K562 (cell line): ENCODE results near the gene HCFC1R1. TPM values are rescaled to one million over a fixed set of nuclear protein-coding genes. Genes with fewer than 3 reads are reported as not detected.

Experiments
- ATAC-seq: fragments of 200-7000 bp; cut with Tn5 transposase; 3 replicates; pipeline ENCODE4 v1.9.1; 2020; ENCODE audit warnings: moderate library complexity
- BruUV-seq: library from RNA; stranded (reverse); fragments of 400-500 nt; replicated peaks from 2 replicates; lab custom pipeline; 2021; lab: Mats Ljungman, UMichigan
- CTCF ChIA-PET: fragments of 300-600 bp; formaldehyde crosslinking; extraction: SDS; loops from one replicate; lab custom pipeline; 2021; ENCODE audit warnings: low intra/inter-chr PET ratio; lab: Yijun Ruan, JAX
- POLR2A ChIA-PET: fragments of 300-600, 350-650 bp; sonication (Branson Sonifier 250); formaldehyde crosslinking; extraction: SDS; loops from one replicate; lab custom pipeline; 2021; ENCODE audit warnings: antibody characterized with exemption, inconsistent platforms; lab: Yijun Ruan, JAX
- DNase-seq, 4 experiments: peaks; one replicate each; pipeline versions ENCODE4 v3.0.0 to v3.0.0-alpha.2; 2011 to 2018; ENCODE audit warnings: low spot score in 3 of 4, mixed read lengths in 3 of 4; ENCODE audit errors: extremely low read depth in 1 of 4
- FAIRE-seq: peaks from 2 replicates; lab custom pipeline; 2011; peaks lifted over from hg19 to GRCh38; lab: Jason Lieb, UNC
- H2AFZ ChIP-seq: 2 replicates; pipeline ENCODE4 v1.6.0; 2011; ENCODE audit warnings: low read depth, low read length, control low read depth, inconsistent platforms
- H3K27ac ChIP-seq: fragments of 200-600 bp; 3 replicates; pipeline ENCODE4 v1.8.0; 2011; ENCODE audit warnings: low read depth, mild to moderate bottlenecking, control low read depth, inconsistent platforms, low read length, moderate library complexity, mixed read lengths; ENCODE audit errors: extremely low read depth
- H3K27me3 ChIP-seq, 2 experiments: fragments of 300-600 bp in 1 of 2; 2 replicates in 1 of 2; 3 replicates in 1 of 2; pipeline versions ENCODE4 v1.6.0 to v1.8.0; 2011; ENCODE audit warnings: inconsistent platforms in 2 of 2, low read length in 2 of 2, mild to moderate bottlenecking in 1 of 2, mixed read lengths in 1 of 2, moderate library complexity in 1 of 2; ENCODE audit not compliant: control insufficient read depth in 2 of 2, insufficient read depth in 2 of 2
- H3K36me3 ChIP-seq: fragments of 300-600 bp; 3 replicates; pipeline ENCODE4 v1.8.0; 2011; ENCODE audit warnings: mild to moderate bottlenecking, low read length, inconsistent platforms; ENCODE audit not compliant: control insufficient read depth, insufficient read depth
- H3K4me1 ChIP-seq, 2 experiments: fragments of 200-600 bp in 1 of 2; replicated peaks in 1 of 2; 2 replicates in 1 of 2; 3 replicates in 1 of 2; pipeline versions ENCODE4 v1.5.1 to v1.8.0; 2011; ENCODE audit warnings: inconsistent platforms in 2 of 2, low read length in 2 of 2, mild to moderate bottlenecking in 1 of 2, mixed read lengths in 1 of 2, moderate library complexity in 1 of 2; ENCODE audit not compliant: control insufficient read depth in 2 of 2, insufficient read depth in 2 of 2
- H3K4me2 ChIP-seq: 2 replicates; pipeline ENCODE4 v1.6.1; 2011; ENCODE audit warnings: low read length, control low read depth, inconsistent platforms, mixed read lengths; ENCODE audit not compliant: insufficient read depth
- H3K4me3 ChIP-seq: fragments of 200-600 bp; sonication (generic), shearing (Covaris generic); 2 replicates; pipeline ENCODE4 v1.5.1; 2016; ENCODE audit warnings: control low read depth, inconsistent platforms
- H3K79me2 ChIP-seq: fragments of 200-600 bp; 3 replicates; pipeline ENCODE4 v1.8.0; 2011; ENCODE audit warnings: low read length, inconsistent platforms; ENCODE audit not compliant: control insufficient read depth, insufficient read depth
- H3K9ac ChIP-seq, 2 experiments: 2 replicates each; pipeline versions ENCODE4 v1.6.0 to v1.6.1; 2011; ENCODE audit warnings: low read depth in 2 of 2, low read length in 2 of 2, control low read depth in 1 of 2, inconsistent platforms in 1 of 2, mild to moderate bottlenecking in 1 of 2, mixed read lengths in 1 of 2; ENCODE audit not compliant: insufficient read depth in 1 of 2
- H3K9me1 ChIP-seq: one replicate; pipeline ENCODE4 v1.6.0; 2011; ENCODE audit warnings: inconsistent platforms, mild to moderate bottlenecking, low read length, moderate library complexity; ENCODE audit not compliant: control insufficient read depth, insufficient read depth
- H3K9me3 ChIP-seq: replicated peaks from 2 replicates; pipeline ENCODE4 v1.5.1; 2011; ENCODE audit warnings: low read depth, low read length, inconsistent platforms; ENCODE audit not compliant: control insufficient read depth, insufficient read depth
- H4K20me1 ChIP-seq: replicated peaks from 2 replicates; pipeline ENCODE4 v1.6.1; 2011; ENCODE audit warnings: low read length, inconsistent platforms, mixed read lengths; ENCODE audit not compliant: control insufficient read depth, insufficient read depth
- ESRRB ChIP-seq: fragments of 250-450 bp; sonication (Bioruptor Pico); IDR thresholded peaks from 2 replicates; pipeline ENCODE4 v1.5.0; 2020; ENCODE audit warnings: mild to moderate bottlenecking, moderate library complexity, borderline replicate concordance
- FIP1L1 ChIP-seq: fragments of 200-400 bp; formaldehyde crosslinking; IDR thresholded peaks from 2 replicates; pipeline ENCODE4 v1.6.1; 2018; ENCODE audit warnings: mild to moderate bottlenecking, low read depth, low read length; ENCODE audit not compliant: poor library complexity, severe bottlenecking
- FOXK1 ChIP-seq: sonication (generic); formaldehyde crosslinking; IDR thresholded peaks from 2 replicates; pipeline ENCODE4 v1.8.0; 2022; ENCODE audit warnings: missing genetic modification reagents, mild to moderate bottlenecking, borderline replicate concordance
- GATAD2A ChIP-seq: fragments of 450-650 bp; IDR thresholded peaks from 2 replicates; pipeline ENCODE4 v1.6.1; 2017
- NFRKB ChIP-seq: fragments of 450-650 bp; IDR thresholded peaks from 2 replicates; pipeline ENCODE4 v1.6.1; 2016; ENCODE audit warnings: low read depth
- POLR2AphosphoS5 ChIP-seq: IDR thresholded peaks from 2 replicates; pipeline ENCODE4 v1.6.1; 2011; ENCODE audit warnings: mild to moderate bottlenecking, low read depth, low read length, moderate library complexity; ENCODE audit not compliant: control insufficient read depth, insufficient read depth
- PRMT5 ChIP-seq: sonication (generic); formaldehyde crosslinking; IDR thresholded peaks from 2 replicates; pipeline ENCODE4 v1.5.0; 2020; ENCODE audit warnings: missing genetic modification reagents
- SAP30 ChIP-seq: fragments of 200-600 bp; sonication (generic); IDR thresholded peaks from 2 replicates; pipeline ENCODE4 v1.6.1; 2012; ENCODE audit warnings: borderline replicate concordance, low read depth, mild to moderate bottlenecking, moderate library complexity, low read length, control low read depth, inconsistent platforms; ENCODE audit not compliant: insufficient read depth, poor library complexity, severe bottlenecking
- SOX6 ChIP-seq: fragments of 450-650 bp; IDR thresholded peaks from 2 replicates; pipeline ENCODE4 v1.6.1; 2014; ENCODE audit warnings: mild to moderate bottlenecking
- TCF3 ChIP-seq: sonication (generic); formaldehyde crosslinking; IDR thresholded peaks from 2 replicates; pipeline ENCODE4 v1.4.0; 2020; ENCODE audit warnings: mild to moderate bottlenecking, missing genetic modification reagents
- TRIM24 ChIP-seq, 2 experiments: fragments of 450-650 bp; IDR thresholded peaks; 2 replicates each; pipeline ENCODE4 v1.6.1; 2016
- USF1 ChIP-seq: sonication (generic); formaldehyde crosslinking; IDR thresholded peaks from 2 replicates; pipeline ENCODE4 v1.9.0; 2022; ENCODE audit warnings: mild to moderate bottlenecking, missing genetic modification reagents
- ZBTB26 ChIP-seq: fragments of 450-650 bp; formaldehyde crosslinking; IDR thresholded peaks from 2 replicates; pipeline ENCODE4 v1.4.0; 2022; ENCODE audit warnings: missing genetic modification characterization
- ZFP1 ChIP-seq: fragments of 450-650 bp; formaldehyde crosslinking; IDR thresholded peaks from 2 replicates; pipeline ENCODE4 v1.4.0; 2020; ENCODE audit warnings: mild to moderate bottlenecking, mixed read lengths
- ZNF551 ChIP-seq: fragments of 250-450 bp; sonication (Bioruptor Pico); IDR thresholded peaks from 2 replicates; pipeline ENCODE4 v1.5.0; 2021; ENCODE audit warnings: mild to moderate bottlenecking, moderate library complexity
- ZNF57 ChIP-seq: fragments of 450-650 bp; formaldehyde crosslinking; IDR thresholded peaks from 2 replicates; pipeline ENCODE4 v1.4.0; 2020; ENCODE audit warnings: mild to moderate bottlenecking, moderate library complexity
- ZZZ3 ChIP-seq: fragments of 450-650 bp; IDR thresholded peaks from 2 replicates; pipeline ENCODE4 v1.6.1; 2016; ENCODE audit warnings: antibody characterized with exemption, mild to moderate bottlenecking, moderate library complexity
- WGBS: fragments of 100-300 bp; shearing (Covaris generic); methylation state at CpG from one replicate; pipeline ENCODE4 v1.1.6; 2016; ENCODE audit warnings: low coverage, mixed read lengths; ENCODE audit not compliant: insufficient coverage; ENCODE audit errors: missing lambda C conversion rate; 5-methylcytosine and 5-hydroxymethylcytosine counted together
- in situ Hi-C: fragments of 300-500 bp; cut with MboI; formaldehyde crosslinking; loops from 4 replicates; pipeline ENCODE4 v1.15.0; 2018; ENCODE audit warnings: inconsistent platforms, mixed read lengths
- intact Hi-C: fragments of 100-400 bp; cut with micrococcal nuclease; formaldehyde crosslinking; loops from 2 replicates; pipeline ENCODE4 v1.14.2; 2022
- polyA plus RNA-seq, 8 experiments: library from polyadenylated mRNA; depleted of rRNA in 4 of 8; stranded (reverse) in 5 of 8; unstranded in 3 of 8; fragments of >200 nt; fragmentation: Nextera tagmentation in 2 of 8; fragmentation: Illumina TruSeq in 1 of 8; extraction: Ambion mirVana in 2 of 8; extraction: Trizol in 1 of 8; gene quantifications; 2 replicates each; pipeline versions ENCODE4 v1.2.1 to v1.2.3, GENCODE V29; 2011 to 2014; ENCODE audit warnings: inconsistent platforms in 1 of 8, missing spikeins in 1 of 8
- total RNA-seq, 7 experiments: library from RNA; depleted of rRNA in 6 of 7; stranded (reverse); fragments of >200 nt in 6 of 7; fragmentation: Illumina TruSeq in 2 of 7; extraction: Trizol in 2 of 7; gene quantifications; 2 replicates each; pipeline versions ENCODE4 v1.2.1 to v1.2.3, GENCODE V29; 2011 to 2021; ENCODE audit warnings: low replicate concordance in 1 of 7

The HCFC1R1 gene
- total and polyA plus RNA-seq, 9 of the 15 experiments (the other 6 are each of a cell fraction or from before 2014, with no cell fraction given): 2.2 to 29.0 (median 11.2) TPM

GRCh38 chr16:2999929-3000328, 23.8 kb downstream of the HCFC1R1 start:
- no peaks in the 10 kb centered on the region for H3K9me3 ChIP-seq
- in situ Hi-C loops: no loop called here
- WGBS: 59% methylated on average over 6 of the region's 6 CpGs
- ChIA-PET CTCF (no interaction called here), POLR2A (interaction anchor here (0.6 to 1.0 kb wide), 3 partner anchors 15 to 60 kb away, joined by 3 read pairs; no protein-coding TSS in a partner anchor)
- H3K27me3 ChIP-seq: no peaks in the 10 kb centered on the region
- no peak for FAIRE-seq
- DNase-seq: no peak
- no peaks in the 10 kb centered on the region for H3K9me1 ChIP-seq
- intact Hi-C loops: no loop called here
- H2AFZ ChIP-seq: no peak overlapping the region
- H3K4me1 ChIP-seq: peaks cover 0 to 36% of the 10 kb centered on the region in 2 experiments; a peak in 2 of 5 replicates
- TF ChIP-seq USF1: no peak
- TF ChIP-seq NFRKB: no peak
- TF ChIP-seq FOXK1 (CRISPR knock-in tag): no peak
- no peak for TF ChIP-seq SAP30
- no peak for TF ChIP-seq ESRRB (CRISPR knock-in tag)
- TF ChIP-seq SOX6: no peak
- no peak for TF ChIP-seq ZNF551 (CRISPR knock-in tag)
- no peak for TF ChIP-seq FIP1L1
- no peak for TF ChIP-seq ZZZ3
- no peak for TF ChIP-seq TCF3 (CRISPR knock-in tag)
- TF ChIP-seq ZBTB26: no peak
- no peak for TF ChIP-seq TRIM24 (IDR thresholded peaks at IDR 0.05)
- no peak for TF ChIP-seq POLR2AphosphoS5
- no peak for TF ChIP-seq PRMT5 (CRISPR knock-in tag)
- TF ChIP-seq GATAD2A: no peak
- no peak for TF ChIP-seq ZNF57
- no peak for TF ChIP-seq ZFP1
- no peaks in the 10 kb centered on the region for H3K36me3 ChIP-seq
- H3K9ac ChIP-seq: peak overlapping the region in 1 of 2 experiments; percentile 78; a peak in 1 of 4 replicates
- H3K4me3 ChIP-seq: no peak overlapping the region
- no peak for ATAC-seq
- no peak overlapping the region for H3K27ac ChIP-seq
- H4K20me1 ChIP-seq: no peaks in the 10 kb centered on the region
- peaks cover 2% of the 10 kb centered on the region; the same call in 1 of the 3 replicates for H3K79me2 ChIP-seq
- H3K4me2 ChIP-seq: no peak overlapping the region
- BruUV-seq: no TSS peak
